Metanephros (tissue), 2 donors: ENCODE results near the gene FOS. TPM values are rescaled to one million over a fixed set of nuclear protein-coding genes. Genes with fewer than 3 reads are reported as not detected.

Experiments
- small RNA-seq: library from RNA; depleted of rRNA; stranded (forward); fragments of <200 nt; gene quantifications from one replicate; pipeline ENCODE3, GENCODE V24; 2014; ENCODE audit warnings: low replicate concordance
- total RNA-seq: library from RNA; depleted of rRNA; stranded (reverse); fragments of >200 nt; gene quantifications from one replicate; pipeline ENCODE4 v1.2.3, GENCODE V29; 2014

Gene FOS
- total RNA-seq, result 197 TPM

DNA sequence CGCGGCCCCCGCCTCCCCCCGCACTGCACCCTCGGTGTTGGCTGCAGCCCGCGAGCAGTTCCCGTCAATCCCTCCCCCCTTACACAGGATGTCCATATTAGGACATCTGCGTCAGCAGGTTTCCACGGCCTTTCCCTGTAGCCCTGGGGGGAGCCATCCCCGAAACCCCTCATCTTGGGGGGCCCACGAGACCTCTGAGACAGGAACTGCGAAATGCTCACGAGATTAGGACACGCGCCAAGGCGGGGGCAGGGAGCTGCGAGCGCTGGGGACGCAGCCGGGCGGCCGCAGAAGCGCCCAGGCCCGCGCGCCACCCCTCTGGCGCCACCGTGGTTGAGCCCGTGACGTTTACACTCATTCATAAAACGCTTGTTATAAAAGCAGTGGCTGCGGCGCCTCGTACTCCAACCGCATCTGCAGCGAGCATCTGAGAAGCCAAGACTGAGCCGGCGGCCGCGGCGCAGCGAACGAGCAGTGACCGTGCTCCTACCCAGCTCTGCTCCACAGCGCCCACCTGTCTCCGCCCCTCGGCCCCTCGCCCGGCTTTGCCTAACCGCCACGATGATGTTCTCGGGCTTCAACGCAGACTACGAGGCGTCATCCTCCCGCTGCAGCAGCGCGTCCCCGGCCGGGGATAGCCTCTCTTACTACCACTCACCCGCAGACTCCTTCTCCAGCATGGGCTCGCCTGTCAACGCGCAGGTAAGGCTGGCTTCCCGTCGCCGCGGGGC is at the start of gene FOS:
Gene FOS, plus strand, starts transcription at position 407 of the 731 bp plus-strand sequence. Its CDS starts 155 bp downstream, at position 562.

Small RNAs within 50 kb of the gene (small RNA-seq; reads per million reads assigned to genes)
- not detected for gene RF00004

Other genes with a start within 250 kb of the FOS start
- gene MLH3, start 227.4 kb upstream of the FOS start, total RNA-seq, result 42.4 TPM
- gene ACYP1, start 214.8 kb upstream of the FOS start, total RNA-seq, result 13.8 TPM
- 4.5 TPM for gene ZC2HC1C, start 209.2 kb upstream of the FOS start, total RNA-seq
- 110 TPM for gene NEK9, start 151.8 kb upstream of the FOS start, total RNA-seq
- 297 TPM for gene TMED10, start 102.2 kb upstream of the FOS start, total RNA-seq
- gene JDP2, start 149.2 kb downstream of the FOS start, total RNA-seq, result 29.1 TPM
- gene BATF, start 243.6 kb downstream of the FOS start, total RNA-seq, result 1.8 TPM